T1000 (cell line): ENCODE results near the gene FAAH.

ENCODE experiments used
- DNase-seq: peaks from one replicate; lab custom pipeline; 2025; ENCODE audit warnings: mixed read lengths; lab: John Stamatoyannopoulos, UW

Gene FAAH

DNA sequence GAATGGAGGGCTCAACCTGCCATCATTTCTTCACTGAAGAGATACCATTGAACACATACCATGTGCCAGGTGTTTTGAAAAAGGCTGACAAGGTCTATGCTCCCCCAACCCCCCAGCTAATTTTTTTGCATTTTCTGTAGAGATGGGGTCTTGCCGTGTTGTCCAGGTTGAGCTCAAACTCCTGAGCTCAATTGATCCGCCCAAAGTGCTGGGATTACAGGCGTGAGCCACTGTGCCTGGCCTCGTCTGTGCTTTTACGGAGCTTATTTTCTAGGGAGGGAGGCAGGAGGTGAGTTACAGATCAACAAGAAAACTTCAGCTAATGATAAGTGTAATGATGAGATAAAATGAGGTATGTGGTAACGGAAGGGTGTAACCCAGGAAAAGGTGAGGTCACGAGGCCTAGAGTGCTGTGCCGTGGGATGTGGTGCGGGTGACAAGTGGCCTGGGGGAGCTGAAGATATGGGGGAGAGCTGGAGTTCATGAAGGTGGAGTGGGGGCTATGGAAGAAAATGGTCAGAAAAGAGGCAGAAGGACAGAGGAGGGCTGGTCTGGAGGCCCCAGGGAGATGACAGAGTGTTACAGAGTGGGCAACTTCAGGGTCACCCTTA lies 28.2 kb downstream of the FAAH start:
- no peak for DNase-seq

DNA sequence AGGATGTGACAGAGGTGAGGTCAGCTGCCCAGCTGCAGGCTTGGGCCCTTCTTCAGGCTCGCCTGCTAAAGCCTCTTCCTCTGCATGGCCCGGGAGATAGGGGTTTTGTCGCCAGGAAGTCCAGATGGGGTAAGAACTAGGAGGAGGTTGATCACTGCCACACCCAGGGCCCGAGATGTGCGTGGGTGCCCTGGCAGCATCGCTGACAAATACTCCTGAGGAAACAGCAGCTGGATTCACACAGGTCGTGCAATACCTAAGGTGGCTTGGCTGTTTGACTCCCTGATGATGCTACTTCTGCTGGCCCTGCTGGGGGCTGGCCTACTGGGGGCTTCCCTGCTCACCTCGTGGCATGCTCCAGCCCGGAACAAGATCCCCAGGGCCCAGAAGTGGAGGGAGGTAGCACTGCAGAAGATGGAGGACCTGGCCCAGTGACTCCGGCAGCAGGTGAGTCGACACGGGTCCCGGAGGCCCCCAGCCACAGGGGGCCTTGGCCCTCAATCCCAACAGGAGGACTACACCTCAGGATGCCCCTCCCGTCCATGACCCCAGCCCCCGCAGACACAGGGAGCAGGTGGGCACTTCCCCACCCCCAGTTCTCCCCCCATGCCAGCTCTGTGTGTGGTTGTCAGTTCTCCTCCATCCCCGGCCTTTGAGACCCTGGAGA lies 29.6 kb downstream of the FAAH start:
- no peak for DNase-seq

DNA sequence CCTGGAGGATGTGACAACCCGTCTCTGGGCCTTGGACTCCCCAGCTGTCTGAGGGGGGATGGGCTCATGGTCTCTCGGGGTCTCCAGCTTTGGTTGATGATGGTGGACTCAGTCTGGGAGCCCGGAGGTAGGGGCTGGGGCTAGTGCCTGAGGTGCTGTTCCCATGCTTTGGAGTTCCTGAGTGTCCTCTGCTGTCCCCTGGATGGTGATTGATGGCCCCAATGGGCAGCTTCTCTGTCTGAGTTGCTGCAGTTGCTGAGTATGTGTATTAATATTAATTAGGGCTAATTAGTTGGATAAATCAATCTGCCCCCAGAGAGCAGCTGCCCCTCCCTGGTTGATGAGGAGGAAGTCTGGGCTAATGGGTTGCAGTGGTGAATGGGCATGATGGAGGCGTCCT lies 30.6 kb downstream of the FAAH start:
- no peak for DNase-seq

DNA sequence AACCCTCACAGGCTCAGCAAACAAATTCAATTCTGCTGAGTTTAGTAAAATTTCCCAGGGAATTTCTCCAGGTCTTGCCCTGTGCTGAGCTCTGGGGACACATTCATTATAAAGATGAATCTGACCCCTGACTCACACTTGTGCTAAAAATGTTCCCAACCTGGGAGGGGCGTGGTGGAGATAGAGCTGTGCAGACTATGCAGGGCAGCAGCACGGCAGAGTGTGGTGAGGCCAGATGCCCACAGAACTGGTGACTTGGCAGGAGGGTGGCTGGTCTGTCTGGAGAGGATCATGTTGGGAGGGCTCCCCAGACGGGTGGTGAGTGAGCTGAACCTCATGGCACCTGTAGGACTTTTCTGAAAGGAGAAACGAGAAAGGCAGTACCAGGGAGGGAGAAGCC lies 31.6 kb downstream of the FAAH start:
- no peak for DNase-seq

DNA sequence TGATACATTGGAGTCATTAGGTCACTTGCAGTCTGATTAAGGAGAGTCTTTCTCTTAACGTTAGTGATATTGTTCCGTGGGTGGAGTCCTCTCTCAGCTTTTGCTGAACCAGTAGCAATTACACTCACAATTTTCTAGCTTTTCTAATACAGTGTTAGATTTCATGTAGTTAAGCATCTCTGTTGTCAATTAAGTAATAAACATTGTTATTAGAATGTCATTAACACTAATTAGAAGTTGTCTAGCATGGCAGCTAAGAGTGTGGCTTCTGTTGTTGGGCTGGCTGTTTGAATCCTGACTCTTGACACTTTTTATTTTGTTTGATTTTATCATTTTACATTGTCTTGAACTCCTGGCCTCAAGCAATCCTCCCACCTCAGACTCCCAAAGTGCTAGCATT lies 33.4 kb downstream of the FAAH start:
- no peak for DNase-seq

DNA sequence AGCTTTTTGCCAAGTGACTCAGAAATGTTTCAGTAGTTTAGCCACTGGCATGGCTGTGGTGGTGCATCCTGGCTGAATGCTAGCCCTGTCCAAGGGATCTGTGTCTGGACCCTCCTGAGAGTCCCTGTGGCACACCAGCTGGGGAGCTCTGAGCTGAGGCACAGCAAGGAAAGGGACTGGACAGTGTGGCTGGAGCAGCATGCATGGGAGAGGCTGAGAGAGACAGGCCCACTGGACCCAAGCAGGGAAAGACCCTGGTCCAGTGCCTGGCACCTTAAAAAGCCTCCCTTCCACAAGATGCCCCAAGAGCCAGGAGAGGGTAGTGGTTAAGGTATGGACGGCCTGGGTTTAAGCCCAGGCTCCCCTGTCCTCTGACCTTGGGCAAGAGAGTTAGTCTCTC lies 35.3 kb downstream of the FAAH start:
- no peak for DNase-seq

DNA sequence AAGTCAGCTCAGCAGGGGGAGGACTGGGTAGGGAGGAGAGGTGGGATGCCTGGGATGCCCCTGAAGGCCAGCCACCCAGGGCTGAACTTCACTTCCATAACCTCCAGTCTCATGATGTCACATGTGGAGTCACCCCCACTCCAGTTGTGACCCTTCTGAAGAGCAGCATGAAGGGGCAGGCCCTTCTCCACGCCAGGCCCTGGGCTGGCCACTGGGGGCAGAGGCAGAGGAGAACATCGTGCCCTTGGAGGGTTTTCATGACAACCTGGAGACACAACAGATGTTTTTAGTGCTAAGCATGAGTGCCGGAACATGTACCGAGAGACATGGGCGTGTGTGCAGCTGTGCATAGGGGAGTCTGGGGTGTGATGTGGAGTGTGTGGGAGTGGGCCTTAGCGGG lies 37.6 kb downstream of the FAAH start:
- no peak for DNase-seq

DNA sequence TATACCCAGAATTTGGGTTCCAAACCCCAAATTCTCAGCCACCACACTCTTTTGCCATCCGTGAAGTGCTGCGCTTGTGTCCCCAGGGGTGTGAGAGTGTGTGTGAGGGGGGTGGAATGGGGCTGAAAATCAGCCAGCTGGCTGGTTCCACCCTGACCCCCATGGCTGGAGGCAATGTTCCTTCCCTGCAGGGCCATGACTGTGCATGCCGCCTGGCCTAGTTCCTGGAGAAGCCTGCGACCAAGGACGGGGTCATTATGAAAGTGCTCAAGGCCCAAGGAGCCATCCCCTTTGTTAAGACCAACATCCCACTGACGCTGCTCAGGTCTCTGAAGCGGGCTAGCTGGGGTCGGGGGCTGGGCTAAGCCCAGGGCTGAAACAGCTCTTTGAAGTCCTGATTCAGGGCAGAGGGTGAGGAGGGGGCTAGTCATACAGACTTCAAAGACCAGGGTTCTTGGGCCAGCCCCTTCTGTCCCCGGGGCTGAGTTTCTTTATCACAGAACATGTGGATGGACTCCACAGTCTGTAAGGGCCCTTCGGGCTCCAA lies 38.7 kb downstream of the FAAH start:
- DNase-seq = no peak

DNA sequence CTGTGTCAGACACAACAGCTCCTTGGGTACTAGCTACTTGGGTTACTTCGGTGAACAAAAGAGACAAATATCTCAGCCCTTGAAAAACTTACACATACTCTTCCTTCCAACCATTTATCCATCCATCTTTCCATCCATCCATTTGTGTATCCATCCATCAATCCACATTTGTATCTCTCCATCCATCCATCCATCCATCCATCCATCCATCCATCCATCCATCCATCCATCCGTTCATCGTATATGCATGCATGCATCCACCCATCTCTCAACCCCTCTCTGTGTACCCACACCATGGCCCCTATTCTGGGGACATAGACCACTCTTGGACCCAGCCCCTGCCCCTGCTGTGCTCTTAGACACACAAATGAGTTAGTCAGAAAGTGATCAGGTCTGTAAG lies 40.2 kb downstream of the FAAH start:
- DNase-seq = no peak

DNA sequence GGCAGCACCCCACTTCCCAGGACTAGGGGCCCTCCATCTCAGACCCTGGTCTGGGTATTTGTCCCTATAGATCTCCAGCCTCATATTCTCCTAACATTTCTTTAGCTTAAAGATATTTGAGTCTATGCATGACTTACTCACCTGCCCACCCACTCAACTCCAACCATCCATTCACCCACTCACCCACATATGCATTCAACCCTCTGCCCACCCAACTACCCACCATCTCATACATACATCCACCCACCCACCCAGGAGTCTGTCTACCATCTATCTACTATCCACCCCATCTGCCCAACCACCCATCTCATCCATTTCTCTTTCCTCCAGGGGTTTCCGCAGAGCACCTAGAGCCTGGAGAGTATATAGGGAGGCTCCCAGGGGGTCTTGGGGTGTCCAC lies 42.7 kb downstream of the FAAH start:
- no peak for DNase-seq

DNA sequence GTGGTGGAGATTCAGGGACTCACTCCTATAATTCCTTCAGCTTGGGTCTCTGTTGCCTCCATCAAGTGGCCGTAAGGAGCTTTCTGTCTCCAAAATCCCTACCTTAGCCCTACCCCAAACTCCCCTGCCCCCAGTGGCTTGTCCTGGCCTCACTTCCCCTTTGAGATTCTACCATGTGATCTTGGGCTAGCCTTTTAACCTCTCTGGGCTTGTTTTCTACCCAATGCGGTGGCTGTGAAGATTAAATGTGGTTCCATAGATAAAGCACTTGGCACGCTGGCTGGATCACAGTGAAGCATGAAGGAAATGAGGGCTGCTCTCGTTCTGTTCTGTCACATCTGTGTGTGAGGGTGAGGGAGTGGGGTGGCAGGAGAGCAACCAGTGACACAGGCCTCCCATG lies 43.6 kb downstream of the FAAH start:
- DNase-seq = no peak

DNA sequence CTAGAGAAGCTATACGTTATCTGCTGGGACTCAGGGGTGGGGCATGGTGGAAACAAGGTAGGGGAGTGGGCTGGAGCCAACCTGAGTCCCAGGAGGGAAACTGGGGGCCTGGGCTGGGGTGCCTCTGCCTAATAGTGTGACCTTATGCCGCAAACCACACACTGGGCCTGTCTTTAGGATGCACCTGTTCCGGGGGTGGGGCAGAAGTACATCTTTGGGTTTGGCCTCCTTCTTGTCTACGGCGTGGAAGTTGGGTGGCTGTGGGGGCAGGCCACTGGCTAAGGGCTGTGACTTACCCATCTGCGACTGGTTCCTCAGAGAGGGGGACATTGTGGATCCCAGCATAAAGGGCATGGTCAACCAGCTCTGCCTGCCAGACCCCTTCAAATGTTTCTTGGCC lies 44.2 kb downstream of the FAAH start:
- DNase-seq = no peak

DNA sequence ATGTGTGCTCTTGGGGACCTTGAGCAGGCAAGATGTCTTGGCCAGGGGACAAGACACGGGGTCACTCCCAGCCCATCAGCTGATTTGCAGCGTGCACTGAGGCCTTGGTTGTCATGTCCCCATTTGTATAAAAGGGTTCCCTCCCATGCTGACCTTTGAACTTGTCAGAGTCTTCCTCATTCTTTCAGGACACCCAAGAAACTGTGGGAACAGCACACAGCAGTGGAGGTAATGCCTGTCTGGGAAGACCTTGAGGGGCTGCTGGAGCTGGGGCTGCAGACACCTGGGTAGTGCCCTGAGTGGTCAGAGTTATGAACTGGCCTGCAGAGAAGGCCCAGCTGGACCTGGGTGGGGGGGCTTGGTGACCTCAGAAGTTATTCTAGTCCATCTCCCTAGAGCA lies 46.4 kb downstream of the FAAH start:
- no peak for DNase-seq

DNA sequence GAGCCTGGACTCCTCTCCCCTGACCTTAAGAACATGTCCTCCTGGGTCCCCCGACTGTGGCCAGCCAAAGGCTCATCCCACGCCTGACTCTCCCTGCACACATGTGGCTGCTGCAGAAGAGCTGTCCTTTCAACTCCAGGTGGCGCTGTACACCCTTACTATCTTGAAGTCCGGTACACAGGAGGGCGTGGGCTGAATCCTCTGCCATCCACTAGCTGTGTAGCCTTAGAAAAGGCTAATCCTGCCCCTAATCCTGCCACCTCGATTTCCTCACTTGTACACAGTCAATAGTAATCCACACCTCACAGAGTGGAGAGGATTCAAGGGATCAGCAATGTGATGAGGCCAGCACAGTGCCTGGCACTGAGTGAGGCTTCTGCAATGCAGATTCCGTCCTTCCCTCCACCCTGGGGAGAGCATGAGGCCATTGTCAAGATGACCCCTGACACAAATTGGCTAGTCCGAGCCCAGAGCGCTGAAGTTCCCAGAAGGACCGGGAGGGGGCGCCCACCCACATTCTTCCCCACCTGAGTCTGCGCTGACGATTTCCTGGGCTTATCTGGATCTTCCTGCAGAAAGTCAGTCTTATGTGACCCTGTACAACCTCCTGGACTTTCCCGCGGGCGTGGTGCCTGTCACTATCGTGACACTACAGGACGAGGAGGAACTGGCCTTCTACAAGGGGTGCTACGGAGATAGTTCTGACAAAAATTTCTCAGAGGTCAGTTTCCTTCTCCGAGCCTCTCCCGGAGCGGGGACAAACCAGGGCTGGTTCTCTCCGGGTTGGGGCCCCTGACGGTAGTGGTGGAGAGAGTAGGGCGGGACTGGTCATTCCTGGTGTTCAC lies 48.4 kb downstream of the FAAH start:
- no peak for DNase-seq

DNA sequence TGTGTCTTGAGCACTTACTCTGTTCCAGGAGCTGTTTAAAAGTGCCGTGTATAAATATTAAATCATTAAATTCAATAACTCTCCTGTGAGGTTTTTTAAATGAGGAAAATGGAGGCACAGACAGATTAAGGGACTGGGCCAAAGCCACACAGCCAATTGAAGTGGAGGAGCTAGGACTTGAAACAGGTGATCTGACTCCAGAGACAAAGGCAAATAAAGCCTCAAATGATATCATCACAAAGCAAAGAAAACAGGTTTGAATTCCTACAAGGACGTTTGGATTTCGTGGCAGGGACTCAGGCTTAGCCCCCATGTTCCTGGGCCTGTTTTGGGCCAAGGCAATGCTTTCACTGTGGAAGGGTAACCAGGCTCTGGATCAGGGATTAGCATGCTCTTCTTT lies 50.3 kb downstream of the FAAH start:
- no peak for DNase-seq

DNA sequence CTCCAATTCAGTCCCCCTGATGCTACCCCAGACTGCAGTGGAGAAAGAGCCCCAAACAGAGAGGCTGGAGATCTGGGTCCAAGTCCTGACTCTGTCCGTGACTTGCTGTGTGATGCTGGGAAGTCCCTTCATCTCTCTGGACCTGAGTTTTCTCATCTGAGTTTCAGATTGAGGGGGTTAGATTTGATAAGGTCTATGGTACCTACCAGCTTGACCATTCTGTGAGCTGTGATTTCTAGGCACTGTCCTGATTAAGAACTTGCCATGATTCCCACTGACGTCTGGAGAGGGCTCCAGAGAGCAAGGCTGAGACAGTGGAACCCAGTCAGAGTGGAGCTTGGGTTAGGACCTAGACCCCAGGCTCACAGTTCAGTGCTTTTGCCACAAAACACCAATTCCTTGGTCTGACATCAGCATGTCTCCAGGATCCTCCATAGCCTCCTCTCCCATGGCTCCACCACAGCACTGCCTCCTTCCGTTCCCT lies 51.7 kb downstream of the FAAH start:
- no peak for DNase-seq

DNA sequence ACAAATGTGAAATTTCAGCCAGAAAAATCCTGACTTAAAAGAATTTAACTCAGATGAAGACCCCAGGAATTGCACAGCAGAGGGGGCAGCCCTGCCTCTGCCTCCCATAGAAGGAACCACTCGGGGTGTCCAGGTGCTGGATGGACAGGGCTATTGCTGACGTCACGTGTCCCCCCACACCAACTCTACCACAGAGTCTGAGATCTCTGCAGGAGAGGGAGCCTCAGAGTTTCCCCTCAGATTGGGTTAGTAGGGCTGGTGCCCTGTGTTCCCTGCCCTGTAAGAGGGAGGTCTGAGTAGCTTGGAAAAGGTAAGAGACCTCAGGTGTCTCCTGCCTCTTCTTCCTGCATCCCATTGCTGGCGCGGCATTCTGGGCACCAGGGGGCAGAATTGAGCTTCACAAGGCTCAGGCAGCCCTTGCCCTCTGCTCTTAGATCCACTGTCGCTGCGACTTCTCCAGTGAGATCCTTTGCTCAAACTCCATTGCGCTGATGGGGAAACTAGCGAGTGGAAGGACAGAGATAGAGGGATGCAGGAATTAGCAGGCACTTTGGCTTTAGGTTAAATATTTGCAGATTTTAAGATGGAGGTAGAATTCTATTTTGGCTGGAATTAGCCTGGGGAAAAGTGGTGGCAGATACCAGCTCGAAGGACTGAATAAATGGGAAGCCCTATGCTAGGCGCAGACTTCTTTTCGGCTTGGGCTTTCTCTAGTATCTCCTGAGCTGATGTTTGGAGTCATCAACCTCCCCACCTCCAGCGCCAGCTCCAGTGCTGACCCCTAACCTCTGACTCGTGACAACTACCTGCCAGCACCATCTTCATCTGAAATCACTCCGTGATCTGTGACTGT lies 52.8 kb downstream of the FAAH start:
- no peak for DNase-seq

DNA sequence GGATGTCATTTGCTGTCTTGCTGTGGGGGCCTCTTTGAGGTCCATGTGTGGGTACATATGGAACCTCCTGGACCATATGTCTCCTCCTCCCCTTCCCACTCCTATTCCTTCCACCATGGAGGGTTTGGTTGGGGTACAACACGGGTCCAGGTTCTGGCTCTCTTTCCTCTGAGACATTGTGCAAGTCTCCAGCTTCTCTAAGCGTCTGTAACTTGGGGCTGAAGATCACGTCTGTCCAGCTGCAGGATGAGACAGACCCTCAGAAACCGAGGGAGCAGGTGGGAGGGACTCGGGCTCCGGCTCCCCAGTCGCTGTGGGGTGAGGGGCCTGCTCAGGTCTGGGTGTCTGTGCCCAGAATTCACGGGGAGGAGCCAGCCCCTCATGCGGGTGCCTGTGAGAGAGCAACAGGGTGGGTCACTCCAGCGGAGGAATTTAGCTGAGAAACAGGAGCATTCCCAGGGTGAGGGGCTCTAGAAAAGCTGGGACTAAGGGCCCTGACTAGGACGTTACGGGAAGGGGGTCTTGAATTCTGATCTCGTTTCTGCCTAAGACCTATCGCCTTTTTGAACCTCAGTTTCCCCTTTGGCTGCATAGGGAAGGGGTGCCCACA lies 53.5 kb downstream of the FAAH start:
- no peak for DNase-seq

DNA sequence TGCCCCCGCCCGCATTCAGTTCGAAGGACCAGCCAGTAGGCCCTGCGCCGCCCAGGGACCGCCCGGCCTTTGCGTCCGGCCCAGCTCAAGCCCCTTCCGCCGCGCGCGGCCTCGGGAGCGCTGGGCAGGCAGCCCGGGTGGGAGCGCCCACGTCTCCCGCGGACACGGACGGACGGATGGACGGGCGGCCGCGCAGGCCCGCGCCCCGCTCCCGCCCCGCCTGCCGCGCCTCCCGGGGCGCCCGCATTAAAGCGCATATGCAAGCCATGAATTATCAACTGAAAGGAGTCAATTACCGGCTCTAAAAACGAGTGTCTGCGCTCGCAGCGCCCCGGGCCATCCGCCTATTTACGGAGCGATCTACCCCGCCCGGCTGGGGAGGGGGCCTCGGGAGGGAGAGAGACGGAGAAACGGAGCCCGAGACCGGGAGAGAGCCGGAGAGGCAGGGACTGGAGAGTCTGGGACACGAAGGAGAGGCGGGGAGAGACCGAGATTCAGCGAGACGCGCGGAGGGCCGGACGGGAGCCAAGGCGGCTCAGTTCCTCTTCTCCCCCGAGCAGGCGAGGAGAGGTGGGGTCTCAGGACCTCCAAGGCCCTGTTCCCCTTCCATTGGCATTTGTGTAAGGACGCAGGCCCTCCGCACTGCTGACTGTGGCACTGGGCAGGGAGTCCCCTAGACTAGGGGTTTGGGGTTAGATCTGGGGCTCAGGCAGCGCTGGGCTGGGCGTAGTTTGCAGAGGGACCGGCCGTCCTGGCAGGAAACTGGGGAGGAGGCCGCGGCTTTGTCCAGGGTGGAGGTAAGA lies 54.2 kb downstream of the FAAH start:
- no peak for DNase-seq
